NCI-H187 (cell line): Measurements from ENCODE around the gene RPS6KA2.
"Not testable (repeated sequence)": the region's sequence is repeated elsewhere in the genome, so short reads cannot be mapped to it uniquely, and the experiment has no call there.

Experiments
- DNase-seq, 2 experiments: peaks; one replicate each; lab custom pipeline; 2025; lab: John Stamatoyannopoulos, UW

The RPS6KA2 gene

GRCh38 chr6:166591961-166592520 is 35.0 kb downstream of the RPS6KA2 start:
- DNase-seq: no peak

GRCh38 chr6:166591026-166591425 is 36.0 kb downstream of the RPS6KA2 start:
- no peak for DNase-seq

DNA sequence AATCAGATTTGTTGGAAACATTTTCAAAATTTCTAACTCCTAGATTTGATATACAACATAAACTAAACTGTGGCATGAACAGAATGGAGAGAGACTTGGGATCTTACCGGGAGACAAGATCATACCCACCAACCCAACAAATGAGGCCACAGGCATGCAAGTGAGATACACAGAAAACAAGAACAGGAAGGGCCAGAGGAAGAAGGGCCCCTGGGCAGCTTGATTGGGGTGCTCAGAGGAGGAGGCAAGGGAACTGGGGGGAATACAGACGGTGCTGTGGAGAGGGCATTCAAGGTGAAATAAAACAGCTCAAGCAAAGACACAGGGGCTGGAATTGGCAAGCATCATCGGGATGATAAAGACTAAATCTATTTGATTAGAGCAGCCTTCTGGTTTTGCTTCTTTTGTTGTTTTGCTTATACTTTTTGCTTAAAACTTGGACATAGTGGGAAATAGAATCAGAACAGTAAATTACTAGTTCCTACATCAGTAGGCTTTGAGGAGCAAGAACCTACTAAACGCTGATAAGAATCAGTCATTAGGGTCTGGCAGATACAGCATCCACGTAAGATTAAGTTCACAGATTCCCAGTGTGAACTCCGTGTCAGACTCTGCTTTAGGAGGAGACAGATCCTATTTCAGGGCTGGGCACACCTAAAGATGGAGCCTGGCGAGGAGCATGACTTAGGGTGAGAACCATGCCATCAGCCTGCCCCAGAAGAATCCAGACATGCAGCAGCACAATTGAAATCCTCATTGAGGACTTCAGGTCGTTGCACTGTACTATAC is 37.1 kb downstream of the RPS6KA2 start:
- DNase-seq: no peak

DNA sequence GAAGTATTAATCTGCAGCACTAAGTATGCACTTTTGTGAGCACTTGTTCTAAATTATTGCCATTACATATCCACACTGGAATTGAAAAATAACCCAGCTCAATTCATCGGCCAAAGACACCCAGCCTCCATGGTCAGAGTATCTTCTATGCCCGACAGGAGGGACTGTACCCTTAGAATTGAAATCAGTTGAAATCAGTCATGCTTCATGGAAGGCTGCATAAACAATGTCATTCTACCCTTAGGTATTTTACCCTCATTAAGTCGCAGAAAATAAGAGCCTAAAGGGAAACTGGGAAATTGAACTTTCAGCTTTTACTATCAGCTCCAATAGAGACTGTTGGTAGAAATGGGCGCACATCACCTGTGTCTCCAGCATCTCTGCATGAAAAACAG is 37.7 kb downstream of the RPS6KA2 start:
- no peak for DNase-seq

GRCh38 chr6:166588691-166589336 is 38.2 kb downstream of the RPS6KA2 start:
- DNase-seq: no peak

GRCh38 chr6:166587631-166588413 is 39.2 kb downstream of the RPS6KA2 start:
- DNase-seq: no peak

- no peak for DNase-seq
Observed at GRCh38 chr6:166586424-166587156, 40.5 kb downstream of the RPS6KA2 start, which contains the start of gene RAMACL. Gene RAMACL (minus strand): TSS chr6:166586678. CDS start chr6:166586477, 201 bp downstream.

DNA sequence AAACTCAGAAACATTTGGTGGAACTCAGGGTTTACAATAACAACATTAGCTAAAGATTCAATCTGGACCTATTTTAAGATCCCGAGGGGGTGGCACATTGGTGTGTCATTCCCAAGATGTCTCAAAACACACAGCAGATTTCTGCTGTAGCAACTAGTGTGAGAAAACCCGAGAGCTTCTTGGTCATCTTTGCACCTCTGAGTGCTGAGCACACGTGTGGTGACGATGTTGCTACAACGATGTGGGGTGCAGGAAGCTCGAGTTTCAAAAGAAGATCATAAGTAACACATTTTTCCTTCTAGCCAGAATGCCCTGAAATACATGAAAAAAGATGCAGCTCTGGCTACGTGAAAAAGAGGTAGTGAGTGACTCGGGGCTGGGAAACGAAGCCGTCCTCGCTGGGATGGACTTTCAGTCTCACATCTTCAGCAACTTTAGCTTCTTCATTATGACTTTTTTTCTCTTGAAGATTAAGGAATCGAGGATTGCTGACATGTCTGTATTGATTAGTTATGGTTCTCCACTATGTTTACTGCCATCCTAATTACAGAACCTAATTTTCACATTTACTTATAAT is 42.1 kb downstream of the RPS6KA2 start:
- DNase-seq: no peak

- no peak for DNase-seq
Observed at GRCh38 chr6:166584155-166584554, 42.9 kb downstream of the RPS6KA2 start.

DNA sequence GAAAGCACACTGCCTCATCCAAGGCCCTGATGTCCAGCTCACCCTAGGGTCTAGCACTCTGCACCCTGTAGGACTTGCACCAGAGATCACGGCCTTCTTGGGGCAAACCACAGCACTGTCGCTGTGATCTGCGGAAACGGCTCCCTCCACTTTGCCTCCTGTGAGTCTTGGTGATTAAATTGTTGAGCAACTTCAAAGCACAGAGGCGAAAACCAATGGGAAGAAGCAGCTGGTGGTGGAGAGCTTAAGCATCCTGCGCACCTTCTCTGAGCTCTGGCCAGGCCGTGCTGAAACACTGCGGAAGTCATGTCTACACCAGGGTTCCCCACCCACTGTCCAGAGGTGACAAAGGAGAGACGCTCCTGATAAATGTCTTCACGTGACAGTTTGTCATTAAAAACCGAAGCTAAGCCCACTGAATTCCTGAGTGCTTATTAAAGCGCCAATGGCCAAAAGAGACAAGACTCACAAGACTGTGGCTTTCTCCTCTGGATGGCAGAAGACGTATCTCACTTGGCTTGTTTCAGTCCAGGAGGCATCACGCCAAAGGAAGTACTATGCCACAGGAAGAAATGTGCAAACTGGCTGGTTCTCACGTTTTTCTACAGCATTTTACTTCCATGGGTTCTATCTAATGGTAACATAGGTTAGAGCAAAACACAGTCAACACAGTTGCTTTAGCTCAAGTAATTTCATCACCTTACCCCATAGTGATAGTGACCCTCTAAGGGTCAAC is 43.7 kb downstream of the RPS6KA2 start:
- DNase-seq: no peak

GRCh38 chr6:166582258-166582657 is 44.8 kb downstream of the RPS6KA2 start:
- DNase-seq: no peak

DNA sequence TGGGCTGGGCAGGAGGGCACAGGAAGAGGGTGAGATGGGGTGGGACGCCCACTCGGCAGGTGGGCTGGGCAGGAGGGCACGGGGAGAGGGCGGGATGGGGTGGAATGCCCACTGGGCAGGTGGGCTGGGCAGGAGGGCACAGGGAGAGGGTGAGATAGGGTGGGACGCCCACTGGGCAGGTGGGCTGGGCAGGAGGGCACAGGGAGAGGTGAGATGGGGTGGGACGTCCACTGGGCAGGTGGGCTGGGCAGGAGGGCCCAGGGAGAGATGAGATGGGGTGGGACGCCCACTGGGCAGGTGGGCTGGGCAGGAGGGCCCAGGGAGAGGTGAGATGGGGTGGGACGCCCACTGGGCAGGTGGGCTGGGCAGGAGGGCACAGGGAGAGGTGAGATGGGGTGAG is 45.2 kb downstream of the RPS6KA2 start:
- not testable (repeated sequence) for DNase-seq

- no peak for DNase-seq
Observed at GRCh38 chr6:166581091-166581511, 46.0 kb downstream of the RPS6KA2 start.

GRCh38 chr6:166580076-166581050 is 46.7 kb downstream of the RPS6KA2 start:
- no peak for DNase-seq

GRCh38 chr6:166579237-166579850 is 47.7 kb downstream of the RPS6KA2 start:
- DNase-seq: no peak

- no peak for DNase-seq
Observed at GRCh38 chr6:166578536-166579236, 48.4 kb downstream of the RPS6KA2 start.

- no peak for DNase-seq
Observed at GRCh38 chr6:166575205-166575604, 51.8 kb downstream of the RPS6KA2 start.

DNA sequence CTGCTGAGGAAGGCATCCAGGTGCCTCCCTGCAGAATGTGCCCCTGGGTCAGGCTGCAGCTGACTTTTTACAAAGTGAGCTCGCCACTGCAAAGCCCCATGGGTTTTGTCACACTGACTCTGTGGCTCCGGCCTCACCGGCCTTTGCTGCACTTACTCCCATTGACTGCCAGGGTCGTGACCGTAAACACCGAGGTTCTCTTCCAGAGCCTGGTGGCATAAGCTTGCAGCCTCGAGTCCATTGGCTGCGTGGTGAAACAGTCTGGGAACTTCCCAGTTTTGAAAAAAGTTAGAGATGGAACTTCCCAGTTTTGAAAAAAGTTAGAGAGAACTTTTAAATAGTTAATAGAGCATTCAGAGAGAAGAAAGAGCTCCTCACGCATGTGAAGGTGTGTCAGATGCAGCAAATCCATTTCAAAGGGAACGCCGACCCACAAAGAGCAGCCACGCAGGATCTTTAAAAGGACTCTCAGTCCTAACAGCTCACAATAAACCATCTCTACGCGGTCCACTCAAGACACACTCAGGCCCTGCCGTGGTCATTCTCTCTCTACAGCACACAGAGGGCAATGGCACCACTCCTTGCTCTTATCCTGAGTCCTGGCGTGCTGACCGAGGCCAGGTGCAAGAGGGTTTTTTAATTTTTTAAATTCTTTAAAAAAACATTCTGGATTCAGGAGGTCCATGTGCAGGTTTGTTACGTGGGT is 53.4 kb downstream of the RPS6KA2 start:
- DNase-seq: no peak
